Activated CD8-positive, alpha-beta T cell treated with anti-CD3 and anti-CD28 coated beads for 36 hours (primary cell): ENCODE data around the gene SYMPK. TPM values are rescaled to one million over a fixed set of nuclear protein-coding genes. Genes with fewer than 3 reads are reported as not detected.
A peak's percentile ranks its signal among the peaks of the same experiment; 100 is the strongest.

Source experiments
- ATAC-seq: fragments of 200-7000 bp; cut with Tn5 transposase; one replicate; pipeline ENCODE4 v1.10.0; 2021; ENCODE audit warnings: mild to moderate bottlenecking, moderate library complexity
- CTCF ChIA-PET: fragments of 350-600 bp; sonication (Branson Sonifier 250); formaldehyde crosslinking; loops from one replicate; lab custom pipeline; 2021; ENCODE audit warnings: antibody characterized with exemption; lab: Charles Lee
- POLR2A ChIA-PET: fragments of 350-600 bp; sonication (Branson Sonifier 250); formaldehyde crosslinking; loops from one replicate; lab custom pipeline; 2021; ENCODE audit warnings: antibody characterized with exemption; lab: Charles Lee
- DNase-seq: peaks from one replicate; pipeline ENCODE4 v3.0.0-alpha.2; 2020
- H3K27ac Mint-ChIP-seq: one replicate; pipeline ENCODE4 v1.8.0; 2021; ENCODE audit warnings: mild to moderate bottlenecking, mixed read lengths
- H3K27me3 Mint-ChIP-seq: one replicate; pipeline ENCODE4 v1.8.0; 2021; ENCODE audit warnings: mixed read lengths
- H3K36me3 Mint-ChIP-seq: one replicate; pipeline ENCODE4 v1.8.0; 2021; ENCODE audit warnings: low read depth, mixed read lengths
- H3K4me1 Mint-ChIP-seq: one replicate; pipeline ENCODE4 v1.8.0; 2021; ENCODE audit warnings: low read depth, mixed read lengths
- H3K4me3 Mint-ChIP-seq: one replicate; pipeline ENCODE4 v1.8.0; 2021; ENCODE audit warnings: mild to moderate bottlenecking, moderate library complexity, mixed read lengths
- H3K9me3 Mint-ChIP-seq: one replicate; pipeline ENCODE4 v1.8.0; 2021; ENCODE audit warnings: mixed read lengths
- CTCF ChIP-seq: fragments of 200-600 bp; IDR thresholded peaks from one replicate; pipeline ENCODE4 v1.8.0; 2022; ENCODE audit warnings: antibody characterized with exemption, mild to moderate bottlenecking
- intact Hi-C: fragments of 100-400 bp; cut with micrococcal nuclease; formaldehyde crosslinking; loops from one replicate; pipeline ENCODE4 v1.10.0; 2022
- total RNA-seq, 2 experiments: library from RNA; stranded (reverse); gene quantifications; one replicate each; pipeline ENCODE4 v1.2.3, GENCODE V29; 2021

The SYMPK gene
- total RNA-seq, 2 experiments from 2014 or later = 96.8 to 114 TPM

DNA sequence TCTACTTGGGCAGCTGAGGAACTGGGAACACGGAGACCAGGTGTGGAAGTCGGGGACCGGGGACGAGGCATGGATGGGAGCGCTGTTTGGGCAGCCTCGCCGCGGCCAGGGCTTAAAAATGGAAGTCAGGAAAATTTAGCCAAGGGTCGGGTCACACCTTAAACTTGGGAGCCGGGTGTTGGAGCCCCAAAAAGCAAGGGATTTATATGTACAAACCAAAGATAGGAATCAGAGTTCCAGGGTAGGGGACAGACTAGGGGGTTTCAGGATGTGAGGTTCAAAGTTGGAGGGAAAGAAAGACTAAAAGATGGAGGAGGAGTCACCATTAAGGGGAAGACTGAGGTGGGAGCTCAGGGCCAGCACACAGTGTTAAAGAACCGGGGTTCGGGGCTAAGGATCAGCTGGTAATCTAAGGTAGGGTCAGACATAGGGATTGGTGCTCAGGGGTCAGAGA, 1.7 kb upstream of the SYMPK start:
- no peak for TF ChIP-seq CTCF
- H3K27me3 Mint-ChIP-seq = peaks cover 25% of the 10 kb centered on the region
- intact Hi-C loops = no loop called here
- H3K27ac Mint-ChIP-seq = no peak overlapping the region
- ATAC-seq (no peak), DNase-seq (no peak)
- ChIA-PET POLR2A (interaction anchor here (1.0 to 3.9 kb wide), 4 partner anchors 21 to 88 kb away, joined by 3 to 24 read pairs (median 6); partner anchors contain the start of genes IRF2BP1 and MYPOP), CTCF (interaction anchor here (0.9 to 5.3 kb wide), 8 partner anchors 19 to 145 kb away, joined by 3 to 100 read pairs (median 3); partner anchors contain the start of genes IRF2BP1, MYPOP and SIX5)
- H3K4me3 Mint-ChIP-seq = peak overlapping the region; percentile 28
- H3K4me1 Mint-ChIP-seq = peaks cover 18% of the 10 kb centered on the region
- no peaks in the 10 kb centered on the region for H3K9me3 Mint-ChIP-seq
- H3K36me3 Mint-ChIP-seq = peaks cover 7% of the 10 kb centered on the region

DNA sequence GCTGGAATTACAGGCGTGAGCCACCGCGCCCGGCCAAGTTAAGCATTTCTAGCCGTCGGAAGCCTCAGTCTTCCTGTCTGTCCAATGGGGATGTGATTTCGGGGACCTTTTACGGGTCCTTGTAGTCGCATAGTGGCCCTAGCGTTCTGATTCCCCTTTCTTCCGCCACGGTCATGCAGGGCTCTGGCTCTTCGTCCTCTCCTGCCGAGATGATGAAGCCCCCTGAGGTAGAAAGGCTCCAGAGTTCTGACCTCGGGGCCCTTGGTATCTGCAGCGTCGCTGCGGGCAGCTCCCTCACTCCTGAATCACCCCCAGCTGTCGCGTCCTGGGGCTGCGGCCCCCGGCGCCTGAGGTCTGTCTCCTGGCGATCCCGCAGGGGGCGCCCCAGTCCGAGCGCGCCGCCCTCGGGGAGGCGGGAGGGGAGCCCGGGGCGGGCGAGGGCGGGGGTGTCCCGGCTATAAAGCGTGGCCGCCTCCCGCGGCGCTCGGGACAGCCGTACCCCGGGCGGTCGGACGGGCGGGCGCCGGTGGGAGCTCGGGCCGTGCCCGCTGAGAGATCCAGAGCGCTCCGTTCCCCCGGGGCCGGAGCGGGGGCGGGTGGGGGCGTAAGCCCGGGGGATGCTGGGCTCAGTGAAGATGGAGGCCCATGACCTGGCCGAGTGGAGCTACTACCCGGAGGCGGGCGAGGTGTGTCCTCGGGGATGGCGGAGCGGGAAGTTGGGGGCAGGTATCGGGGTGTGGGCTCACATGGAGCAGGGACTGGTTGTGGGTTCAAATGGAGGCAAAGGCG, 1.1 kb upstream of the SYMPK start, which contains the start of gene FOXA3:
Gene FOXA3 (plus strand): TSS at position 487 of the 789 bp plus-strand sequence. CDS start 131 bp downstream, at position 618.
- ChIA-PET POLR2A (interaction anchor here (1.0 to 3.9 kb wide), 5 partner anchors 17 to 88 kb away, joined by 3 to 24 read pairs (median 8); partner anchors contain the start of genes IRF2BP1 and MYPOP), CTCF (interaction anchor here (0.9 to 5.3 kb wide), 9 partner anchors 8 to 146 kb away, joined by 3 to 100 read pairs (median 3); partner anchors contain the start of genes IRF2BP1, MYPOP and SIX5)
- Mint-ChIP-seq H3K4me1 (peaks cover 18% of the 10 kb centered on the region), H3K27me3 (peaks cover 25% of the 10 kb centered on the region), H3K36me3 (peaks cover 7% of the 10 kb centered on the region), H3K4me3 (peak within 1 kb of the TSS; percentile 85), H3K9me3 (no peaks in the 10 kb centered on the region), H3K27ac (peak within 1 kb of the TSS; percentile 98)
- intact Hi-C loops = no loop called here
- ATAC-seq (peak; percentile 24), DNase-seq (peak; percentile 68)
- TF ChIP-seq CTCF = peak; percentile 82

DNA sequence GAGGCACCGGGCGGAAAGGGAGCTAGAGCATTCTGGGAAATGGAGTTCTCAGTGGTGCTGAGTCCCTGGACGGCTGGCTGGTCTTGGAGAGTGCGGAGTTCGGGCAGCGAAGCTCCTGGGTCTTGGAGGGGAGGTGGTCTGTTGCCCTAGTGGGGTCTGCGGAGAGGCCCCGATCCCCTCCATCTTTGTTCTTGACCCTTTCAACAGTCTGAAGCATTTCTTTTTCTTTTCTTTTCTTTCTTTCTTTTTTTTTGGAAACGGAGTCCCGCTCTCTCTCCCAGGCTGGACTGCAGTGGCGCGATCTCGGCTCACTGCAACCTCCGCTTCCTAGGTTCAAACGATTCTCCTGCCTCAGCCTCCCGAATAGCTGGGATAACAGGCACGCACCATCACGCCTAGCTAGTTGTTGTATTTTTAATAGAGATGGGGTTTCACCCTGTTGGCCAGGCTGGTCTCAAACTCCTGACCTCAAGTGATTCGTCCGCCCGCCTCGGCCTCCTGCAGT, 440 bp upstream of the SYMPK start:
- Mint-ChIP-seq H3K4me1 (peaks cover 21% of the 10 kb centered on the region), H3K4me3 (peak overlapping the region; percentile 85), H3K27me3 (peaks cover 25% of the 10 kb centered on the region), H3K36me3 (peaks cover 12% of the 10 kb centered on the region), H3K27ac (peak overlapping the region; percentile 98), H3K9me3 (no peaks in the 10 kb centered on the region)
- no peak for TF ChIP-seq CTCF
- ChIA-PET POLR2A (interaction anchor here (1.9 to 3.9 kb wide), 3 partner anchors 18 to 38 kb away, joined by 8 to 24 read pairs (median 9); partner anchors contain the start of genes IRF2BP1 and MYPOP), CTCF (interaction anchor here (0.7 to 5.3 kb wide), 8 partner anchors 9 to 684 kb away, joined by 3 to 100 read pairs (median 6); partner anchors contain the start of genes IRF2BP1, MYPOP and SIX5)
- ATAC-seq (no peak), DNase-seq (no peak)
- intact Hi-C loops = no loop called here

DNA sequence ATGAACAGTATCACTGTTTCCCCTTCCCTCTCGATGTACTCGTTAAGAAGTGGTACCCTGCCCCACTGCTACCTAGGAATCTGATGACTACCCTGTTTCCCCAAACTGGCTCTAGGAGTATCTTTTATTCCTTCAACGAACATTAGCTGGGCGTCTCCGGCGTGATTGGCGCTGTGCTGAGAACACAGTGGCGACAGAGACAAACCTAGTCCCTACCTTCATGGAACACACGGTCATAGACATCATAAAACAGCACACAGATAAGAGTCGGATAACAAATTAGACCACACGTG, 730 bp downstream of the SYMPK start:
- DNase-seq = no peak
- intact Hi-C loops = no loop called here
- ChIA-PET CTCF (interaction anchor here (0.9 to 5.3 kb wide), 4 partner anchors 21 to 93 kb away, joined by 4 to 100 read pairs (median 8); partner anchors contain the start of genes IRF2BP1 and SIX5), POLR2A (interaction anchor here (1.9 to 3.9 kb wide), 2 partner anchors 19 to 24 kb away, joined by 9 to 24 read pairs; partner anchors contain the start of gene IRF2BP1)
- ATAC-seq = no peak
- TF ChIP-seq CTCF = no peak
- H3K27me3 Mint-ChIP-seq = peaks cover 25% of the 10 kb centered on the region
- peaks cover 17% of the 10 kb centered on the region for H3K36me3 Mint-ChIP-seq
- H3K4me3 Mint-ChIP-seq = peak overlapping the region; percentile 85
- H3K27ac Mint-ChIP-seq = peak overlapping the region; percentile 98
- peaks cover 25% of the 10 kb centered on the region for H3K4me1 Mint-ChIP-seq
- no peaks in the 10 kb centered on the region for H3K9me3 Mint-ChIP-seq
